Keratinocyte (primary cell): ENCODE measurements around the gene SMIM15. TPM values are rescaled to one million over a fixed set of nuclear protein-coding genes. Genes with fewer than 3 reads are reported as not detected.

Experiments used
- DNase-seq: peaks from one replicate; pipeline ENCODE4 v3.0.0-alpha.2; 2011; ENCODE audit warnings: low read depth, missing footprints, low spot score
- FAIRE-seq: peaks from 2 replicates; lab custom pipeline; 2011; peaks lifted over from hg19 to GRCh38; lab: Jason Lieb, UNC
- H2AFZ ChIP-seq: 2 replicates; pipeline ENCODE4 v1.6.0; 2012; ENCODE audit warnings: low read length, control low read depth, inconsistent platforms; ENCODE audit not compliant: control insufficient read depth
- H3K27ac ChIP-seq: 2 replicates; pipeline ENCODE4 v1.5.1; 2011; ENCODE audit warnings: low read length; ENCODE audit not compliant: control insufficient read depth, insufficient read depth
- H3K27me3 ChIP-seq: 3 replicates; pipeline ENCODE4 v1.6.0; 2011; ENCODE audit warnings: low read length; ENCODE audit not compliant: control insufficient read depth, insufficient read depth; ENCODE audit errors: extremely low read depth
- H3K36me3 ChIP-seq, 2 experiments: 2 replicates in 1 of 2; 3 replicates in 1 of 2; pipeline ENCODE4 v1.5.1; 2011; ENCODE audit warnings: low read length in 2 of 2, mild to moderate bottlenecking in 1 of 2; ENCODE audit not compliant: control insufficient read depth in 2 of 2, insufficient read depth in 2 of 2; ENCODE audit errors: extremely low read depth in 1 of 2
- H3K4me1 ChIP-seq: 3 replicates; pipeline ENCODE4 v1.5.1; 2011; ENCODE audit warnings: low read length; ENCODE audit not compliant: control insufficient read depth, insufficient read depth; ENCODE audit errors: extremely low read depth
- H3K4me2 ChIP-seq: 3 replicates; pipeline ENCODE4 v1.6.0; 2011; ENCODE audit warnings: low read depth, low read length; ENCODE audit not compliant: control insufficient read depth, insufficient read depth; ENCODE audit errors: extremely low read depth
- H3K4me3 ChIP-seq, 3 experiments: fragments of 200-600 bp in 1 of 3; sonication (generic) in 1 of 3; 2 replicates in 2 of 3; 3 replicates in 1 of 3; pipeline ENCODE4 v1.5.1; 2011 to 2016; ENCODE audit warnings: low read length in 3 of 3, mild to moderate bottlenecking in 3 of 3, control low read depth in 2 of 3, inconsistent platforms in 1 of 3, low read depth in 1 of 3, mixed read lengths in 1 of 3, mixed run types in 1 of 3, moderate library complexity in 1 of 3; ENCODE audit not compliant: control insufficient read depth in 2 of 3, insufficient read depth in 2 of 3; ENCODE audit errors: extremely low read depth in 1 of 3
- H3K79me2 ChIP-seq: 2 replicates; pipeline ENCODE4 v1.6.0; 2012; ENCODE audit warnings: low read length; ENCODE audit not compliant: control insufficient read depth, insufficient read depth
- H3K9ac ChIP-seq: 3 replicates; pipeline ENCODE4 v1.6.0; 2011; ENCODE audit warnings: low read length; ENCODE audit not compliant: control insufficient read depth, insufficient read depth; ENCODE audit errors: extremely low read depth
- H3K9me1 ChIP-seq: 3 replicates; pipeline ENCODE4 v1.6.0; 2011; ENCODE audit warnings: low read length; ENCODE audit not compliant: control insufficient read depth, insufficient read depth; ENCODE audit errors: extremely low read depth
- H3K9me3 ChIP-seq: 2 replicates; pipeline ENCODE4 v1.5.1; 2012; ENCODE audit warnings: low read depth, low read length; ENCODE audit not compliant: control insufficient read depth
- H4K20me1 ChIP-seq: 3 replicates; pipeline ENCODE4 v1.6.0; 2011; ENCODE audit warnings: low read length; ENCODE audit not compliant: control insufficient read depth, insufficient read depth; ENCODE audit errors: extremely low read depth
- CTCF ChIP-seq, 3 experiments: IDR thresholded peaks in 1 of 3; conservative IDR thresholded peaks in 1 of 3; optimal IDR thresholded peaks in 1 of 3; 2 replicates in 2 of 3; 3 replicates in 1 of 3; pipeline versions ENCODE3 to v1.5.1; 2011; ENCODE audit warnings: low read length in 3 of 3, mild to moderate bottlenecking in 3 of 3, moderate library complexity in 2 of 3, control low read depth in 1 of 3, inconsistent platforms in 1 of 3; ENCODE audit not compliant: insufficient read depth in 2 of 3; ENCODE audit errors: extremely low read depth in 1 of 3
- EZH2 ChIP-seq: IDR thresholded peaks from one replicate; pipeline ENCODE4 v1.6.1; 2012; ENCODE audit warnings: inconsistent platforms, mild to moderate bottlenecking, low read length, moderate library complexity
- dilution Hi-C: fragments of 300-500 bp; cut with MboI; formaldehyde crosslinking; loops from one replicate; pipeline ENCODE4 v1.7.0; 2020; ENCODE audit warnings: low sequenced_read_pairs; ENCODE audit not compliant: extremely low pct_ligation_motif_present
- polyA plus RNA-seq, 5 experiments: library from polyadenylated mRNA; depleted of rRNA in 3 of 5; stranded (reverse) in 3 of 5; stranded (forward) in 1 of 5; unstranded in 1 of 5; fragments of >200 nt; gene quantifications; 1 replicate in 1 of 5; 2 replicates in 3 of 5; 3 replicates in 1 of 5; pipeline versions ENCODE4 v1.2.1 to v1.2.3, GENCODE V29; 2011 to 2012; ENCODE audit warnings: missing spikeins in 2 of 5, low read depth in 1 of 5, low replicate concordance in 1 of 5

The SMIM15 gene
- polyA plus RNA-seq, 1 donor (not counting 4 experiments of a cell fraction or from before 2014, with no cell fraction given) = 60.1 TPM

DNA sequence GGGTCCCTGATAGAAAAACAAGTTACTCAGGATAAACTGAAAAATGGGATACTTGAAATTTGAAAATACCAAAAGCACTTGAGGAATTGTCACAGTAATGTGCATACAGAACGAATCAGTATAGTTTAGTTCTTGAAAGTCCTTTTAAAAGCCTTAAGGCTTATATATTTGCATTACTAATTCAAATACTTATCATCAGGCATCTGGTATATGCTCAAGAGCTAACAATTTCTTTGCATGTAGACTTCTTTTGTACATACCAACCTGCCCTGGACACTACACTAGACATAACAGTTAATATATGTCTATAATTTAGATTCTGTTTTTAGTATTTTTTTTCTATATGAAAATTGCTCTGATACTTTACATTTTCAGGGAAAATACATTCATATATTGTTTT is 43.2 kb downstream of the SMIM15 start:
- no peaks in the 10 kb centered on the region for H3K27me3 ChIP-seq
- FAIRE-seq (no peak), DNase-seq (no peak)
- H3K9ac ChIP-seq = no peak overlapping the region
- no peak overlapping the region for H3K4me2 ChIP-seq
- H3K27ac ChIP-seq = no peak overlapping the region
- TF ChIP-seq EZH2 (no peak), CTCF (optimal IDR thresholded peaks at IDR 0.05 in 1 of 3, IDR thresholded peaks at IDR 0.05 in 1 of 3, conservative IDR thresholded peaks at IDR 0.05 in 1 of 3; ENCODE audit: extremely low read depth in 1 of 3, insufficient read depth in 2 of 3, low read length in 3 of 3) (no peak)
- no peaks in the 10 kb centered on the region for H3K4me1 ChIP-seq
- no peaks in the 10 kb centered on the region for H3K9me1 ChIP-seq
- H3K4me3 ChIP-seq = no peak overlapping the region
- H4K20me1 ChIP-seq = no peaks in the 10 kb centered on the region
- H3K79me2 ChIP-seq = no peaks in the 10 kb centered on the region
- dilution Hi-C loops = no loop called here
- no peak overlapping the region for H2AFZ ChIP-seq
- H3K36me3 ChIP-seq = no peaks in the 10 kb centered on the region
- H3K9me3 ChIP-seq = no peaks in the 10 kb centered on the region

DNA sequence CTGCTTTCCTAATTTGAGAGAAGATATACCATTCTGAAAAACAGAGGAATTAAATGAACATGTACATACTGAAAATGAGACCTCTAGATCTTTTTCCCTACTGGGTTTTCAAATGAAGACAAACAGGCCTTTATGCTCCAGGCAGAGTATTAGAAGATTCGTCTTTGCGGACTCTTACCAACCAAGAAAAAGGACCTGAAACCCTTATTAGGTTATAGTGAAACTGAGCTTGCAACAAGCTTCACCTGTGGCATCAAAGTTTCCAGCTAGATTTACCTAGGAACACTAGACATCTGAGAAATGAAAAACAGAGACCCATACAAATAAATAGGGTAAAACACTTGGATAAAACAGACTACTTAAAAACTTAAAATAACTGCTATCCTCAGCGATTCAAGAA is 46.3 kb downstream of the SMIM15 start:
- dilution Hi-C loops = no loop called here
- Histone ChIP-seq H3K4me1 (no peaks in the 10 kb centered on the region), H3K4me2 (no peak overlapping the region), H2AFZ (no peak overlapping the region), H3K4me3 (no peak overlapping the region), H3K79me2 (no peaks in the 10 kb centered on the region), H3K27ac (no peak overlapping the region), H3K27me3 (no peaks in the 10 kb centered on the region), H3K9ac (no peak overlapping the region), H3K36me3 (no peaks in the 10 kb centered on the region), H4K20me1 (no peaks in the 10 kb centered on the region), H3K9me3 (no peaks in the 10 kb centered on the region), H3K9me1 (no peaks in the 10 kb centered on the region)
- DNase-seq = no peak
- TF ChIP-seq EZH2 (no peak), CTCF (optimal IDR thresholded peaks at IDR 0.05 in 1 of 3, IDR thresholded peaks at IDR 0.05 in 1 of 3, conservative IDR thresholded peaks at IDR 0.05 in 1 of 3; ENCODE audit: extremely low read depth in 1 of 3, insufficient read depth in 2 of 3, low read length in 3 of 3) (no peak)
- no peak for FAIRE-seq
